Measurements from ENCODE around the gene DTNBP1. TPM values are rescaled to one million over a fixed set of nuclear protein-coding genes. Genes with fewer than 3 reads are reported as not detected.

The DTNBP1 gene
- total RNA-seq, 1 donor: 2.2 TPM

DNA sequence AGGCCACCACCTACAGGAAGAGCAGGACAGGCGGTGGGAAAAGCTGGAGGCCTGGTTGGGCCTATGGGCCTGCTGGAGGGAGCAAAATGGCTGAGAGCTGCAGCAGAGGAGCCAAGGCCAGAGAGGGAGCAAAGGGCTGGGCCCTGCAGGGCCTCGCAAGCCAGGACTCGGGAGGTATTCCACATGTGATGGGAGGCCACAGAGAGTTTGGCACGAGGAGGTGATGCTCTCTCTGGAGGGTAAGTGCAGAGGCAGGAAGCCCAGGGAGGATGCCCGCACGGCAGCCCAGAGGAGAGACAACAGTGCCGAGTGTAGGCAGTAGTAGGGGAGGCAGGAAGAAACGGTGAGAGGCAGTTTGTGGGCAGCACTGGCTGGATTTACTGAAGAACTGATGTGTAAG lies 85.7 kb downstream of the DTNBP1 start:
- DNase-seq (ENCODE audit: low read depth): no peak
- H3K4me3 ChIP-seq (ENCODE audit: low read depth, low read length): no peak overlapping the region
- TF ChIP-seq, protein P1, sequence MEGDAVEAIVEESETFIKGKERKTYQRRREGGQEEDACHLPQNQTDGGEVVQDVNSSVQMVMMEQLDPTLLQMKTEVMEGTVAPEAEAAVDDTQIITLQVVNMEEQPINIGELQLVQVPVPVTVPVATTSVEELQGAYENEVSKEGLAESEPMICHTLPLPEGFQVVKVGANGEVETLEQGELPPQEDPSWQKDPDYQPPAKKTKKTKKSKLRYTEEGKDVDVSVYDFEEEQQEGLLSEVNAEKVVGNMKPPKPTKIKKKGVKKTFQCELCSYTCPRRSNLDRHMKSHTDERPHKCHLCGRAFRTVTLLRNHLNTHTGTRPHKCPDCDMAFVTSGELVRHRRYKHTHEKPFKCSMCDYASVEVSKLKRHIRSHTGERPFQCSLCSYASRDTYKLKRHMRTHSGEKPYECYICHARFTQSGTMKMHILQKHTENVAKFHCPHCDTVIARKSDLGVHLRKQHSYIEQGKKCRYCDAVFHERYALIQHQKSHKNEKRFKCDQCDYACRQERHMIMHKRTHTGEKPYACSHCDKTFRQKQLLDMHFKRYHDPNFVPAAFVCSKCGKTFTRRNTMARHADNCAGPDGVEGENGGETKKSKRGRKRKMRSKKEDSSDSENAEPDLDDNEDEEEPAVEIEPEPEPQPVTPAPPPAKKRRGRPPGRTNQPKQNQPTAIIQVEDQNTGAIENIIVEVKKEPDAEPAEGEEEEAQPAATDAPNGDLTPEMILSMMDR (IDR thresholded peaks at IDR 0.05; ENCODE audit: insufficient read depth, low read depth, low read length): no peak

- no peak overlapping the region for H3K4me3 ChIP-seq (ENCODE audit: low read depth, low read length)
- TF ChIP-seq, protein P1 (IDR thresholded peaks at IDR 0.05; ENCODE audit: insufficient read depth, low read depth, low read length): no peak
- no peak for DNase-seq (ENCODE audit: low read depth)
Observed at GRCh38 chr6:15575357-15576033, 87.3 kb downstream of the DTNBP1 start.

- TF ChIP-seq, protein P1 (IDR thresholded peaks at IDR 0.05; ENCODE audit: insufficient read depth, low read depth, low read length): no peak
- no peak for DNase-seq (ENCODE audit: low read depth)
- no peak overlapping the region for H3K4me3 ChIP-seq (ENCODE audit: low read depth, low read length)
Observed at GRCh38 chr6:15574486-15574885, 88.3 kb downstream of the DTNBP1 start.

GRCh38 chr6:15574023-15574422 lies 88.8 kb downstream of the DTNBP1 start:
- DNase-seq (ENCODE audit: low read depth): no peak
- TF ChIP-seq, protein P1 (IDR thresholded peaks at IDR 0.05; ENCODE audit: insufficient read depth, low read depth, low read length): no peak
- H3K4me3 ChIP-seq (ENCODE audit: low read depth, low read length): no peak overlapping the region

- no peak overlapping the region for H3K4me3 ChIP-seq (ENCODE audit: low read depth, low read length)
- TF ChIP-seq, protein P1 (IDR thresholded peaks at IDR 0.05; ENCODE audit: insufficient read depth, low read depth, low read length): no peak
- DNase-seq (ENCODE audit: low read depth): no peak
Observed at GRCh38 chr6:15573384-15573783, 89.4 kb downstream of the DTNBP1 start.

GRCh38 chr6:15572296-15573016 lies 90.4 kb downstream of the DTNBP1 start:
- TF ChIP-seq, protein P1 (IDR thresholded peaks at IDR 0.05; ENCODE audit: insufficient read depth, low read depth, low read length): no peak

More at GRCh38 chr6:15572296-15573016, 90.4 kb downstream of the DTNBP1 start:
- H3K4me3 ChIP-seq (ENCODE audit: low read depth, low read length): no peak overlapping the region
- no peak for DNase-seq (ENCODE audit: low read depth)
